ENCODE measurements around the gene FHIT. TPM values are rescaled to one million over a fixed set of nuclear protein-coding genes. Genes with fewer than 3 reads are reported as not detected.
A peak's percentile ranks its signal among the peaks of the same experiment; 100 is the strongest.

Gene FHIT
- total and polyA plus RNA-seq, 4 donors: 6.9 to 16.5 (median 9.9) TPM

- Histone ChIP-seq H3K4me1 (ENCODE audit: control insufficient read depth, insufficient read depth, low read length) (no peaks in the 10 kb centered on the region), H3K27me3 (ENCODE audit: control insufficient read depth, insufficient read depth, low read length) (no peaks in the 10 kb centered on the region), H3K27ac (ENCODE audit: low read depth, low read length) (no peak overlapping the region), H3K9me3 (ENCODE audit: control insufficient read depth, insufficient read depth, low read length) (peaks cover 1% of the 10 kb centered on the region), H3K4me3 (ENCODE audit: low read depth, low read length) (no peak overlapping the region), H3K36me3 (ENCODE audit: control insufficient read depth, insufficient read depth, low read length) (no peaks in the 10 kb centered on the region)
- no peak for DNase-seq (ENCODE audit: low read depth in 4 of 6, low spot score in 6 of 6)
- no CpG with 5 or more reads among the region's 3 CpGs for WGBS (ENCODE audit: insufficient coverage)
Measured at GRCh38 chr3:60716573-60716972, 534.7 kb downstream of the FHIT start.

- H3K4me3 ChIP-seq (ENCODE audit: low read depth, low read length): no peak overlapping the region
- WGBS (ENCODE audit: insufficient coverage): no CpG with 5 or more reads among the region's 1 CpG
- DNase-seq (ENCODE audit: low read depth in 4 of 6, low spot score in 6 of 6): peak in 3 of 6 donors; percentile 12 to 65 (median 47)
- H3K4me1 ChIP-seq (ENCODE audit: control insufficient read depth, insufficient read depth, low read length): no peaks in the 10 kb centered on the region
- peaks cover 3% of the 10 kb centered on the region for H3K9me3 ChIP-seq (ENCODE audit: control insufficient read depth, insufficient read depth, low read length)
- no peaks in the 10 kb centered on the region for H3K36me3 ChIP-seq (ENCODE audit: control insufficient read depth, insufficient read depth, low read length)
- H3K27ac ChIP-seq (ENCODE audit: low read depth, low read length): no peak overlapping the region
- H3K27me3 ChIP-seq (ENCODE audit: control insufficient read depth, insufficient read depth, low read length): no peaks in the 10 kb centered on the region
Measured at GRCh38 chr3:60708191-60708975, 542.9 kb downstream of the FHIT start.

GRCh38 chr3:60707452-60708020 lies 543.7 kb downstream of the FHIT start:
- Histone ChIP-seq H3K27me3 (ENCODE audit: control insufficient read depth, insufficient read depth, low read length) (no peaks in the 10 kb centered on the region), H3K36me3 (ENCODE audit: control insufficient read depth, insufficient read depth, low read length) (no peaks in the 10 kb centered on the region), H3K4me1 (ENCODE audit: control insufficient read depth, insufficient read depth, low read length) (no peaks in the 10 kb centered on the region), H3K9me3 (ENCODE audit: control insufficient read depth, insufficient read depth, low read length) (peaks cover 7% of the 10 kb centered on the region), H3K27ac (ENCODE audit: low read depth, low read length) (no peak overlapping the region), H3K4me3 (ENCODE audit: low read depth, low read length) (no peak overlapping the region)
- no CpG with 5 or more reads among the region's 2 CpGs for WGBS (ENCODE audit: insufficient coverage)
- no peak for DNase-seq (ENCODE audit: low read depth in 4 of 6, low spot score in 6 of 6)

- Histone ChIP-seq H3K27ac (ENCODE audit: low read depth, low read length) (no peak overlapping the region), H3K36me3 (ENCODE audit: control insufficient read depth, insufficient read depth, low read length) (no peaks in the 10 kb centered on the region), H3K9me3 (ENCODE audit: control insufficient read depth, insufficient read depth, low read length) (peaks cover 7% of the 10 kb centered on the region), H3K4me3 (ENCODE audit: low read depth, low read length) (no peak overlapping the region), H3K27me3 (ENCODE audit: control insufficient read depth, insufficient read depth, low read length) (no peaks in the 10 kb centered on the region), H3K4me1 (ENCODE audit: control insufficient read depth, insufficient read depth, low read length) (no peaks in the 10 kb centered on the region)
- DNase-seq (ENCODE audit: low read depth in 4 of 6, low spot score in 6 of 6): peak in 1 of 6 donors; percentile 22
- WGBS (ENCODE audit: insufficient coverage): no CpG with 5 or more reads among the region's 3 CpGs
Measured at GRCh38 chr3:60703956-60704736, 547.1 kb downstream of the FHIT start.

GRCh38 chr3:60703008-60703407 lies 548.2 kb downstream of the FHIT start:
- no peak for DNase-seq (ENCODE audit: low read depth in 4 of 6, low spot score in 6 of 6)
- no peaks in the 10 kb centered on the region for H3K36me3 ChIP-seq (ENCODE audit: control insufficient read depth, insufficient read depth, low read length)
- peaks cover 7% of the 10 kb centered on the region for H3K9me3 ChIP-seq (ENCODE audit: control insufficient read depth, insufficient read depth, low read length)
- H3K4me3 ChIP-seq (ENCODE audit: low read depth, low read length): no peak overlapping the region
- no peaks in the 10 kb centered on the region for H3K4me1 ChIP-seq (ENCODE audit: control insufficient read depth, insufficient read depth, low read length)
- no peaks in the 10 kb centered on the region for H3K27me3 ChIP-seq (ENCODE audit: control insufficient read depth, insufficient read depth, low read length)
- H3K27ac ChIP-seq (ENCODE audit: low read depth, low read length): no peak overlapping the region
- 94% methylated on average over 2 of the region's 3 CpGs for WGBS (ENCODE audit: insufficient coverage)

GRCh38 chr3:60698117-60698516 lies 553.1 kb downstream of the FHIT start:
- H3K27me3 ChIP-seq (ENCODE audit: control insufficient read depth, insufficient read depth, low read length): no peaks in the 10 kb centered on the region
- no peaks in the 10 kb centered on the region for H3K4me1 ChIP-seq (ENCODE audit: control insufficient read depth, insufficient read depth, low read length)
- no peak overlapping the region for H3K27ac ChIP-seq (ENCODE audit: low read depth, low read length)
- no peaks in the 10 kb centered on the region for H3K36me3 ChIP-seq (ENCODE audit: control insufficient read depth, insufficient read depth, low read length)
- DNase-seq (ENCODE audit: low read depth in 4 of 6, low spot score in 6 of 6): peak in 1 of 6 donors; percentile 22
- H3K4me3 ChIP-seq (ENCODE audit: low read depth, low read length): no peak overlapping the region
- H3K9me3 ChIP-seq (ENCODE audit: control insufficient read depth, insufficient read depth, low read length): peaks cover 3% of the 10 kb centered on the region
- no CpG with 5 or more reads among the region's 3 CpGs for WGBS (ENCODE audit: insufficient coverage)

GRCh38 chr3:60697132-60697531 lies 554.1 kb downstream of the FHIT start:
- H3K9me3 ChIP-seq (ENCODE audit: control insufficient read depth, insufficient read depth, low read length): no peaks in the 10 kb centered on the region
- H3K27me3 ChIP-seq (ENCODE audit: control insufficient read depth, insufficient read depth, low read length): no peaks in the 10 kb centered on the region
- H3K4me1 ChIP-seq (ENCODE audit: control insufficient read depth, insufficient read depth, low read length): no peaks in the 10 kb centered on the region
- H3K36me3 ChIP-seq (ENCODE audit: control insufficient read depth, insufficient read depth, low read length): no peaks in the 10 kb centered on the region
- no peak overlapping the region for H3K27ac ChIP-seq (ENCODE audit: low read depth, low read length)
- H3K4me3 ChIP-seq (ENCODE audit: low read depth, low read length): no peak overlapping the region
- no peak for DNase-seq (ENCODE audit: low read depth in 4 of 6, low spot score in 6 of 6)

GRCh38 chr3:60696428-60697125 lies 554.7 kb downstream of the FHIT start:
- Histone ChIP-seq H3K36me3 (ENCODE audit: control insufficient read depth, insufficient read depth, low read length) (no peaks in the 10 kb centered on the region), H3K27me3 (ENCODE audit: control insufficient read depth, insufficient read depth, low read length) (no peaks in the 10 kb centered on the region), H3K4me1 (ENCODE audit: control insufficient read depth, insufficient read depth, low read length) (no peaks in the 10 kb centered on the region), H3K27ac (ENCODE audit: low read depth, low read length) (no peak overlapping the region), H3K9me3 (ENCODE audit: control insufficient read depth, insufficient read depth, low read length) (no peaks in the 10 kb centered on the region), H3K4me3 (ENCODE audit: low read depth, low read length) (no peak overlapping the region)
- DNase-seq (ENCODE audit: low read depth in 4 of 6, low spot score in 6 of 6): no peak
- 100% methylated on average over 1 of the region's 5 CpGs for WGBS (ENCODE audit: insufficient coverage)

GRCh38 chr3:60675424-60675823 lies 575.8 kb downstream of the FHIT start:
- WGBS (ENCODE audit: insufficient coverage): no CpG with 5 or more reads among the region's 2 CpGs
- no peak for DNase-seq (ENCODE audit: low read depth in 4 of 6, low spot score in 6 of 6)
- no peaks in the 10 kb centered on the region for H3K36me3 ChIP-seq (ENCODE audit: control insufficient read depth, insufficient read depth, low read length)

More at GRCh38 chr3:60675424-60675823, 575.8 kb downstream of the FHIT start:
- no peaks in the 10 kb centered on the region for H3K27me3 ChIP-seq (ENCODE audit: control insufficient read depth, insufficient read depth, low read length)
- no peaks in the 10 kb centered on the region for H3K4me1 ChIP-seq (ENCODE audit: control insufficient read depth, insufficient read depth, low read length)
- no peak overlapping the region for H3K4me3 ChIP-seq (ENCODE audit: low read depth, low read length)
- no peak overlapping the region for H3K27ac ChIP-seq (ENCODE audit: low read depth, low read length)
- H3K9me3 ChIP-seq (ENCODE audit: control insufficient read depth, insufficient read depth, low read length): no peaks in the 10 kb centered on the region

Measured in spinal cord (tissue), 10 donors.